Nephron progenitor cell (in vitro differentiated cells): ENCODE results near the gene PRAMEF1.
"Not testable (repeated sequence)": the region's sequence is repeated elsewhere in the genome, so short reads cannot be mapped to it uniquely, and the experiment has no call there.

Source experiments
- DNase-seq: peaks from one replicate; pipeline ENCODE4 v3.0.0; 2021
- H3K27ac Mint-ChIP-seq: 2 replicates; pipeline ENCODE4 v1.8.0; 2021; ENCODE audit warnings: mild to moderate bottlenecking, moderate library complexity, mixed read lengths
- H3K27me3 Mint-ChIP-seq: 2 replicates; pipeline ENCODE4 v1.8.0; 2021; ENCODE audit warnings: mild to moderate bottlenecking, low read depth, mixed read lengths; ENCODE audit not compliant: poor library complexity
- H3K36me3 Mint-ChIP-seq: 2 replicates; pipeline ENCODE4 v1.8.0; 2021; ENCODE audit warnings: low read depth, mixed read lengths
- H3K4me1 Mint-ChIP-seq: 2 replicates; pipeline ENCODE4 v1.8.0; 2021; ENCODE audit warnings: mixed read lengths
- H3K4me3 Mint-ChIP-seq: 2 replicates; pipeline ENCODE4 v1.8.0; 2021; ENCODE audit warnings: mild to moderate bottlenecking, moderate library complexity, mixed read lengths
- H3K9me3 Mint-ChIP-seq: 2 replicates; pipeline ENCODE4 v1.8.0; 2021; ENCODE audit warnings: mild to moderate bottlenecking, moderate library complexity, mixed read lengths
- CTCF ChIP-seq: fragments of 200-600 bp; sonication (generic); IDR thresholded peaks from 2 replicates; pipeline ENCODE4 v1.5.0; 2021; ENCODE audit warnings: antibody characterized with exemption

Gene PRAMEF1

GRCh38 chr1:12809933-12810332, 18.7 kb downstream of the PRAMEF1 start:
- no peak for TF ChIP-seq CTCF
- no peak for DNase-seq
- H3K36me3 Mint-ChIP-seq: no peaks in the 10 kb centered on the region
- no peaks in the 10 kb centered on the region for H3K4me1 Mint-ChIP-seq
- no peak overlapping the region for H3K4me3 Mint-ChIP-seq
- no peak overlapping the region for H3K27ac Mint-ChIP-seq
- peaks cover 20% of the 10 kb centered on the region for H3K27me3 Mint-ChIP-seq
- H3K9me3 Mint-ChIP-seq: peaks cover 62% of the 10 kb centered on the region

- Mint-ChIP-seq H3K4me3 (no peak overlapping the region), H3K4me1 (no peaks in the 10 kb centered on the region), H3K27ac (no peak overlapping the region), H3K9me3 (peaks cover 58% of the 10 kb centered on the region), H3K27me3 (peaks cover 20% of the 10 kb centered on the region), H3K36me3 (no peaks in the 10 kb centered on the region)
- no peak for DNase-seq
- no peak for TF ChIP-seq CTCF
Observed at GRCh38 chr1:12810691-12811408, 19.7 kb downstream of the PRAMEF1 start.

- H3K27me3 Mint-ChIP-seq: peaks cover 20% of the 10 kb centered on the region
- H3K4me3 Mint-ChIP-seq: no peak overlapping the region
- no peaks in the 10 kb centered on the region for H3K4me1 Mint-ChIP-seq
- DNase-seq: no peak
- H3K36me3 Mint-ChIP-seq: no peaks in the 10 kb centered on the region
- no peak for TF ChIP-seq CTCF
- H3K27ac Mint-ChIP-seq: no peak overlapping the region
- H3K9me3 Mint-ChIP-seq: peaks cover 53% of the 10 kb centered on the region
Observed at GRCh38 chr1:12811409-12811784, 20.2 kb downstream of the PRAMEF1 start.

- not testable (repeated sequence) for H3K27me3 Mint-ChIP-seq, H3K4me3 Mint-ChIP-seq, H3K4me1 Mint-ChIP-seq, H3K36me3 Mint-ChIP-seq, DNase-seq, H3K27ac Mint-ChIP-seq
- H3K9me3 Mint-ChIP-seq: peaks cover 36% of the 10 kb centered on the region
Observed at GRCh38 chr1:12819061-12819460, 27.9 kb downstream of the PRAMEF1 start.

GRCh38 chr1:12831310-12831709, 40.1 kb downstream of the PRAMEF1 start, which contains the start of gene PRAMEF11:
PRAMEF11 (minus strand) TSS chr1:12831410; CDS start chr1:12828789, 2,621 bp downstream.
- not testable (repeated sequence) for H3K36me3 Mint-ChIP-seq, H3K4me3 Mint-ChIP-seq, H3K27me3 Mint-ChIP-seq, H3K27ac Mint-ChIP-seq, H3K4me1 Mint-ChIP-seq, DNase-seq
- peaks cover 42% of the 10 kb centered on the region for H3K9me3 Mint-ChIP-seq

- H3K4me1 Mint-ChIP-seq, H3K27me3 Mint-ChIP-seq, H3K4me3 Mint-ChIP-seq, H3K27ac Mint-ChIP-seq, H3K36me3 Mint-ChIP-seq, DNase-seq: not testable (repeated sequence)
- peaks cover 39% of the 10 kb centered on the region for H3K9me3 Mint-ChIP-seq
Observed at GRCh38 chr1:12833251-12833650, 42.1 kb downstream of the PRAMEF1 start.
